Measurements from ENCODE around the gene SCARB1. TPM values are rescaled to one million over a fixed set of nuclear protein-coding genes. Genes with fewer than 3 reads are reported as not detected.

SCARB1 gene
- total RNA-seq, 1 experiment from 2014 or later, result 19.5 TPM

GRCh38 chr12:124762791-124763593 is 100.7 kb downstream of the SCARB1 start:
- no peak for DNase-seq (ENCODE audit: low read depth)

- no peak for DNase-seq (ENCODE audit: low read depth)
Observed at GRCh38 chr12:124762384-124762783, 101.3 kb downstream of the SCARB1 start.

DNA sequence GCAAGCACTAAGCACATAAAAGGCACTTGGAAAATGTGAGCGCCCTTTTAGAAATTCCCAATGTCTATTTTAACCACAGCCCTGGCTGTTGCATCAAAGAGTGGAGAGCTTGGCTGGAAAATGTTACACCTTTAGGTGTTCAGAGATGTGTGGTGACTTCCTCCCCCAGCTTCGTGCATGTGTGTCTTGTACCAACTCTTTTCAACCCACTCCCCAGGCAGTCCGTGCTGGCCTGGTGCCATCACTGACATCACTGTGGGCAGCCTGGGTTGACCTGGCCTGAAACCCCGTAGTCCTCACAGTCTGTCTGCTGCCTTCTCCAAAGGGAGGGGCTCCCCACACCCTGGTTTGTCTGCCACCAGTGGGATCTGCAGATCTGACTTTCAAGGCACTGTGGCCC is 101.8 kb downstream of the SCARB1 start:
- DNase-seq (ENCODE audit: low read depth), result no peak

GRCh38 chr12:124761056-124761455 is 102.6 kb downstream of the SCARB1 start:
- no peak for DNase-seq (ENCODE audit: low read depth)

GRCh38 chr12:124760560-124760959 is 103.1 kb downstream of the SCARB1 start:
- no peak for DNase-seq (ENCODE audit: low read depth)

- no peak for DNase-seq (ENCODE audit: low read depth)
Observed at GRCh38 chr12:124759841-124760503, 103.7 kb downstream of the SCARB1 start.

- no peak for DNase-seq (ENCODE audit: low read depth)
Observed at GRCh38 chr12:124758266-124759220, 105.1 kb downstream of the SCARB1 start.

DNA sequence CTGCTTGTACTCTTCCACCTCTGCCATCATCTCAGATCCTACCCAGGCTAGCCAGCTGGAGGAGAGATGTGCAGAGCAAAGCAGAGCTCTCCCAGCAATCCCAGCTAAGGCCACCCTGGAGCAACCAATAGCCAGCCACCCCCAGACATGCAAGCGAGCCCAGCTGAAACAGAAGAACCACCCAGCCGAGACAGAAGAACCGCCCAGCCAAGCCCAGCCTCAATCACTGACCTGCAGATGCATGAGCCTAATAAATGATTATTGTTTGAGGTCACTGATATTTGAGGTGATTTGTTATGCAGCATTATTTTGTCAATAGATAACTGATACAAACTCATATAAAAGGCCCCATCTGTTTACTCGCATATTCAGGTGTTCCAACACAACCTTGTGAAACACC is 106.3 kb downstream of the SCARB1 start:
- DNase-seq (ENCODE audit: low read depth), result no peak

GRCh38 chr12:124756760-124757159 is 106.9 kb downstream of the SCARB1 start:
- DNase-seq (ENCODE audit: low read depth), result no peak

GRCh38 chr12:124756166-124756565 is 107.5 kb downstream of the SCARB1 start:
- DNase-seq (ENCODE audit: low read depth), result no peak

DNA sequence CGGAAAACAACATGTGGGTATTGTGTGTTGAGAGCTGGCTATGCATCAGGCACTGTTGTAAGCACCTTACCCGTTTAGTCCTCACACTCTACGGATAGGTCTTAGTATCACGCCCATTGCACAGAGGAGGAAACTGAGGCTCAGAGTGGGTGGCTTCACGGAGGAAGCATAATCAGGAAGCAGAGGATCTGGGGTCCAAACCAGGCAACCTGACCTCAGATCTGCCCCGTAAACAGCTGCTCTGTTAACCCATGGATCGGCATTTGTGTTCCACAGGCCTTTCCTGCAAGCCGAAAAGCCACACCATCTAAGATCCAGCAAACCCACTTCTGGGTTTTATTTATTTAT is 107.9 kb downstream of the SCARB1 start:
- DNase-seq (ENCODE audit: low read depth), result no peak

- no peak for DNase-seq (ENCODE audit: low read depth)
Observed at GRCh38 chr12:124754949-124755800, 108.5 kb downstream of the SCARB1 start.

GRCh38 chr12:124754491-124754890 is 109.2 kb downstream of the SCARB1 start:
- DNase-seq (ENCODE audit: low read depth), result no peak

DNA sequence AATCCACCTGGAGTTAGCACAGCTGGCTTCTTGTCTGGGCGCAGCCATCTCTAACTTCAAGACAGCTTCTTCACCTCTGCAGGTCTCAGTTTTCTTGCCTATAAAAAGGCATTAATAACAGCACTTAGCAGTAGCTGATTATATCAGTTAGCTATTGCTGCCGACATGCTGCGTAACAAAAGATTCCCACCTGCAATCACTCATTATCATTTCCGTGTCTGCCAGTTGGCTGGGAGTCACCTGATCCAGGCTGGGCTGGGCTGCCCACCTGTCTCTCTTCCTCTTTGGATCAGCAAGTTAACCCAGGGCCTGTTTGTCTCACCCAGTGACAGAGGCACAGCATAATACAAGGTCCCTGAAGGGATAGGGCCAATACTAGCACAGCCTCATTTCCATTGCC is 109.7 kb downstream of the SCARB1 start:
- DNase-seq (ENCODE audit: low read depth), result no peak

DNA sequence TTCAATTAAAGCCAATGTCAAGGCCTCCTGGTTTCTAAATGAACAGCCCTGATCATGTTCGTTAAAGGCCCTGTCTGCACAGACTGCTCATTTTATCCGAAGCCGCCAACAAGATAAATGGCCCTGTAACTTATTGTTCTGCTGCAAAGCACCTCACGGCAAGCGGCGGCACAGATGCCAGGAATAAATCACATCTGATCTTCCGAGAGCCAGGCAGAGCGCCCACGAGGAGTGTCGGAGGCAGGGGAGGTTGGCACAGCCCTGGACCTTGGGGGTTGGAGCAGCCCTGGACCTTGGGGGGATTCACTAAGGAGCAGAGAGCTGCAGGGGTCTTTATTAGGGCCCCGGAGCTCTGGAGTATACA is 110.5 kb downstream of the SCARB1 start:
- no peak for DNase-seq (ENCODE audit: low read depth)

- no peak for DNase-seq (ENCODE audit: low read depth)
Observed at GRCh38 chr12:124752437-124753227, 111.0 kb downstream of the SCARB1 start.

- no peak for DNase-seq (ENCODE audit: low read depth)
Observed at GRCh38 chr12:124751654-124752355, 111.9 kb downstream of the SCARB1 start.

- no peak for DNase-seq (ENCODE audit: low read depth)
Observed at GRCh38 chr12:124750787-124751471, 112.7 kb downstream of the SCARB1 start.

DNA sequence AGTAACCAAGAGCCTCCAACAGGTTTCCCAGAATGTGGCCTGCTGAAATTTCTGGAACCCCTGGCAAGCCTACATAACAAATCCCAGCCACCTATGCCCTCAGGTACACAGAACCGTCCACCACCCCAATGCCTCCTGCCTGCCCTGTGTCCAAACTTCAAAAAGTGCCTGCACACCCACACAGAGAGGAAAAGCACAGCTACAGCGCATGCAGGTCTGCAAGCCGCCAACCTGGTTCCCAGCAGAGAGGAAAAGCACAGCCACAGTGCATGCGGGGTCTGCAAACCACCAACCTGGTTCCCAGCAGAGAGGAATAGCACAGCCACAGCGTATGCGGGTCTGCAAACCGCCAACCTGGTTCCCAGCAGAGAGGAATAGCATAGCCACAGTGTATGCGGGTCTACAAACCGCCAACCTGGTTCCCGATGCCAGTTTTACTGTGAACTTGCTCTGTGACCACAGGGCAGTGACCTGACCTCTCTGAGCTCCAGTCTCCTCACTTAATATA is 113.5 kb downstream of the SCARB1 start:
- no peak for DNase-seq (ENCODE audit: low read depth)
